Transverse colon (tissue), 4 donors: ENCODE measurements around the gene ASB5.

Source experiments
- EP300 ChIP-seq: sonication (generic); formaldehyde crosslinking; IDR thresholded peaks from one replicate; pipeline ENCODE4 v1.6.1; 2017; ENCODE audit warnings: antibody characterized with exemption, low read depth
- POLR2A ChIP-seq: fragments of 450-650 bp; IDR thresholded peaks from one replicate; pipeline ENCODE4 v1.6.1; 2016; ENCODE audit warnings: antibody characterized with exemption, mild to moderate bottlenecking, moderate library complexity
- POLR2AphosphoS5 ChIP-seq, 3 donors: sonication (generic); formaldehyde crosslinking; IDR thresholded peaks; one replicate each; pipeline ENCODE4 v1.6.1; 2016; ENCODE audit warnings: antibody characterized with exemption in 3 of 3
- TF ChIP-seq, protein P1 (sequence below), 5 experiments: fragments of 200-600 bp in 3 of 5; fragments of 450-650 bp in 2 of 5; sonication (generic) in 3 of 5; IDR thresholded peaks; 1 replicate in 2 of 5; 2 replicates in 3 of 5; pipeline ENCODE4 v1.5.1; 2016 to 2017; ENCODE audit warnings: antibody characterized with exemption in 5 of 5, inconsistent platforms in 3 of 5, mild to moderate bottlenecking in 2 of 5, moderate library complexity in 1 of 5

- TF ChIP-seq, protein P1, sequence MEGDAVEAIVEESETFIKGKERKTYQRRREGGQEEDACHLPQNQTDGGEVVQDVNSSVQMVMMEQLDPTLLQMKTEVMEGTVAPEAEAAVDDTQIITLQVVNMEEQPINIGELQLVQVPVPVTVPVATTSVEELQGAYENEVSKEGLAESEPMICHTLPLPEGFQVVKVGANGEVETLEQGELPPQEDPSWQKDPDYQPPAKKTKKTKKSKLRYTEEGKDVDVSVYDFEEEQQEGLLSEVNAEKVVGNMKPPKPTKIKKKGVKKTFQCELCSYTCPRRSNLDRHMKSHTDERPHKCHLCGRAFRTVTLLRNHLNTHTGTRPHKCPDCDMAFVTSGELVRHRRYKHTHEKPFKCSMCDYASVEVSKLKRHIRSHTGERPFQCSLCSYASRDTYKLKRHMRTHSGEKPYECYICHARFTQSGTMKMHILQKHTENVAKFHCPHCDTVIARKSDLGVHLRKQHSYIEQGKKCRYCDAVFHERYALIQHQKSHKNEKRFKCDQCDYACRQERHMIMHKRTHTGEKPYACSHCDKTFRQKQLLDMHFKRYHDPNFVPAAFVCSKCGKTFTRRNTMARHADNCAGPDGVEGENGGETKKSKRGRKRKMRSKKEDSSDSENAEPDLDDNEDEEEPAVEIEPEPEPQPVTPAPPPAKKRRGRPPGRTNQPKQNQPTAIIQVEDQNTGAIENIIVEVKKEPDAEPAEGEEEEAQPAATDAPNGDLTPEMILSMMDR (IDR thresholded peaks at IDR 0.05), result no peak
- TF ChIP-seq POLR2AphosphoS5 (IDR thresholded peaks at IDR 0.05) (no peak), POLR2A (no peak), EP300 (no peak)
Measured at GRCh38 chr4:176266026-176266425, 3.0 kb downstream of the ASB5 start.
